Upper lobe of left lung (tissue), 6 donors: ENCODE results near the gene TMEM176A. TPM values are rescaled to one million over a fixed set of nuclear protein-coding genes. Genes with fewer than 3 reads are reported as not detected.

Experiments
- ATAC-seq, 2 donors: fragments of 200-7000 bp; cut with Tn5 transposase; one replicate each; pipeline ENCODE4 v1.9.1; 2022; ENCODE audit warnings: mild to moderate bottlenecking in 2 of 2, moderate library complexity in 2 of 2; ENCODE audit not compliant: low FRiP score in 2 of 2
- DNase-seq, 2 donors: peaks; one replicate each; pipeline ENCODE4 v3.0.0-alpha.2; 2019 to 2020
- H3K27ac ChIP-seq, 4 donors: fragments of 200-600 bp; sonication (generic); one replicate each; pipeline ENCODE4 v1.5.1; 2016 to 2019
- H3K27me3 ChIP-seq, 4 donors: fragments of 200-600 bp; sonication (generic); one replicate each; pipeline ENCODE4 v1.5.1; 2017 to 2019
- H3K36me3 ChIP-seq, 4 donors: fragments of 200-600 bp; sonication (generic); one replicate each; pipeline ENCODE4 v1.5.1; 2016 to 2019
- H3K4me1 ChIP-seq, 4 donors: fragments of 200-600 bp; sonication (generic); one replicate each; pipeline ENCODE4 v1.5.1; 2018 to 2019
- H3K4me3 ChIP-seq, 4 donors: fragments of 200-600 bp; sonication (generic); one replicate each; pipeline ENCODE4 v1.5.1; 2017 to 2019; ENCODE audit warnings: mild to moderate bottlenecking in 2 of 4, moderate library complexity in 1 of 4
- H3K9me3 ChIP-seq, 4 donors: fragments of 200-600 bp; sonication (generic); one replicate each; pipeline ENCODE4 v1.5.1; 2018 to 2019
- CTCF ChIP-seq, 6 experiments: fragments of 450-650 bp in 4 of 6; fragments of 200-600 bp in 2 of 6; sonication (generic) in 2 of 6; IDR thresholded peaks; one replicate each; pipeline ENCODE4 v1.5.1; 2016 to 2019; ENCODE audit warnings: antibody characterized with exemption in 6 of 6
- EP300 ChIP-seq, 4 donors: sonication (generic); formaldehyde crosslinking; IDR thresholded peaks; one replicate each; pipeline ENCODE4 v1.5.1; 2017; ENCODE audit warnings: antibody characterized with exemption in 4 of 4, control low read depth in 2 of 4
- POLR2A ChIP-seq, 4 donors: fragments of 450-650 bp; IDR thresholded peaks; one replicate each; pipeline ENCODE4 v1.5.1; 2016 to 2017; ENCODE audit warnings: antibody characterized with exemption in 4 of 4, mild to moderate bottlenecking in 2 of 4
- POLR2AphosphoS5 ChIP-seq, 2 donors: sonication (generic); formaldehyde crosslinking; IDR thresholded peaks; one replicate each; pipeline ENCODE4 v1.5.1; 2017; ENCODE audit warnings: antibody characterized with exemption in 2 of 2
- WGBS, 2 donors: methylation state at CpG; one replicate each; pipeline ENCODE4 v1.1.5; 2017 to 2018; 5-methylcytosine and 5-hydroxymethylcytosine counted together
- total RNA-seq, 6 donors: library from RNA; depleted of rRNA in 4 of 6; stranded (reverse); fragments of >200 nt in 4 of 6; gene quantifications; one replicate each; pipeline versions ENCODE4 v1.1.0 to v1.2.1, GENCODE V29; 2016 to 2021
- donor health status: DM: no; HTN: no; CAD: no; lungs with moderate emphysema.
- donor health status: DM: no; HTN: yes; CAD: no; lungs with severe emphysema.

The TMEM176A gene
- total RNA-seq, 6 donors from 2014 or later: 8.4 to 67.9 (median 16.3) TPM

GRCh38 chr7:150781103-150781502, 19.5 kb upstream of the TMEM176A start:
- ATAC-seq: peak in 1 of 2 donors; percentile 55
- 16 to 29% methylated on average over 3 of the region's 3 CpGs for WGBS, 2 donors
- TF ChIP-seq POLR2A (IDR thresholded peaks at IDR 0.05) (no peak), CTCF (IDR thresholded peaks at IDR 0.05) (no peak), POLR2AphosphoS5 (IDR thresholded peaks at IDR 0.05) (no peak), EP300 (IDR thresholded peaks at IDR 0.05) (no peak)
- DNase-seq: no peak
- H3K4me3 ChIP-seq: no peak overlapping the region
- peaks cover 2 to 27% (median 22%) of the 10 kb centered on the region in 4 donors for H3K4me1 ChIP-seq
- H3K36me3 ChIP-seq: no peaks in the 10 kb centered on the region
- no peaks in the 10 kb centered on the region for H3K27me3 ChIP-seq
- no peaks in the 10 kb centered on the region for H3K9me3 ChIP-seq
- no peak overlapping the region for H3K27ac ChIP-seq

- H3K4me1 ChIP-seq: peaks cover 8 to 32% (median 26%) of the 10 kb centered on the region in 4 donors
- 95 to 98% methylated on average over 2 of the region's 2 CpGs for WGBS, 2 donors
Observed at GRCh38 chr7:150781961-150782360, 18.6 kb upstream of the TMEM176A start.

GRCh38 chr7:150784120-150784736, 16.3 kb upstream of the TMEM176A start:
- no peak for ATAC-seq
- DNase-seq: no peak
- no peaks in the 10 kb centered on the region for H3K36me3 ChIP-seq
- 44 to 56% methylated on average over 9 of the region's 9 CpGs for WGBS, 2 donors
- H3K27me3 ChIP-seq: no peaks in the 10 kb centered on the region
- no peak overlapping the region for H3K4me3 ChIP-seq
- peaks cover 20 to 46% (median 44%) of the 10 kb centered on the region in 4 donors for H3K4me1 ChIP-seq
- no peak for TF ChIP-seq POLR2AphosphoS5 (IDR thresholded peaks at IDR 0.05)
- no peak for TF ChIP-seq CTCF (IDR thresholded peaks at IDR 0.05)
- no peak for TF ChIP-seq POLR2A (IDR thresholded peaks at IDR 0.05)
- no peak for TF ChIP-seq EP300 (IDR thresholded peaks at IDR 0.05)
- H3K9me3 ChIP-seq: no peaks in the 10 kb centered on the region
- peak overlapping the region in 3 of 4 donors; percentile 35 to 71 (median 67) for H3K27ac ChIP-seq

More at GRCh38 chr7:150781961-150782360, 18.6 kb upstream of the TMEM176A start:
- H3K27ac ChIP-seq: no peak overlapping the region
- DNase-seq: no peak
- H3K9me3 ChIP-seq: no peaks in the 10 kb centered on the region
- no peaks in the 10 kb centered on the region for H3K27me3 ChIP-seq
- no peak for ATAC-seq
- TF ChIP-seq EP300 (IDR thresholded peaks at IDR 0.05): no peak
- no peak for TF ChIP-seq POLR2A (IDR thresholded peaks at IDR 0.05)
- no peak for TF ChIP-seq POLR2AphosphoS5 (IDR thresholded peaks at IDR 0.05)
- no peak for TF ChIP-seq CTCF (IDR thresholded peaks at IDR 0.05)
- no peaks in the 10 kb centered on the region for H3K36me3 ChIP-seq
- no peak overlapping the region for H3K4me3 ChIP-seq

- ATAC-seq (peak in 1 of 2 donors; percentile 14), DNase-seq (no peak)
- H3K27ac ChIP-seq: peak overlapping the region; percentile 48 to 83 (median 69)
Observed at GRCh38 chr7:150784954-150785353, 15.6 kb upstream of the TMEM176A start.

More at GRCh38 chr7:150784954-150785353, 15.6 kb upstream of the TMEM176A start:
- Histone ChIP-seq H3K4me3 (no peak overlapping the region), H3K27me3 (no peaks in the 10 kb centered on the region), H3K9me3 (no peaks in the 10 kb centered on the region), H3K4me1 (peaks cover 20 to 46% (median 44%) of the 10 kb centered on the region in 4 donors), H3K36me3 (no peaks in the 10 kb centered on the region)
- 57% methylated on average over 4 of the region's 4 CpGs for WGBS, 2 donors
- TF ChIP-seq CTCF (IDR thresholded peaks at IDR 0.05) (no peak), POLR2A (IDR thresholded peaks at IDR 0.05) (peak in 1 of 4 donors; percentile 40)
